Ureter (tissue), 1 donor: ENCODE measurements around the gene ZC3H4. TPM values are rescaled to one million over a fixed set of nuclear protein-coding genes. Genes with fewer than 3 reads are reported as not detected.

Experiments
- DNase-seq: peaks from one replicate; pipeline ENCODE4 v3.0.0-alpha.2; 2020; ENCODE audit warnings: low spot score
- total RNA-seq: library from RNA; stranded (reverse); gene quantifications from one replicate; pipeline ENCODE4 v1.2.4, GENCODE V29; 2023
- donor health status: DM: yes; HTN: yes; CAD: no.

ZC3H4 gene
- total RNA-seq, 1 donor from 2014 or later, result 55.1 TPM

DNA sequence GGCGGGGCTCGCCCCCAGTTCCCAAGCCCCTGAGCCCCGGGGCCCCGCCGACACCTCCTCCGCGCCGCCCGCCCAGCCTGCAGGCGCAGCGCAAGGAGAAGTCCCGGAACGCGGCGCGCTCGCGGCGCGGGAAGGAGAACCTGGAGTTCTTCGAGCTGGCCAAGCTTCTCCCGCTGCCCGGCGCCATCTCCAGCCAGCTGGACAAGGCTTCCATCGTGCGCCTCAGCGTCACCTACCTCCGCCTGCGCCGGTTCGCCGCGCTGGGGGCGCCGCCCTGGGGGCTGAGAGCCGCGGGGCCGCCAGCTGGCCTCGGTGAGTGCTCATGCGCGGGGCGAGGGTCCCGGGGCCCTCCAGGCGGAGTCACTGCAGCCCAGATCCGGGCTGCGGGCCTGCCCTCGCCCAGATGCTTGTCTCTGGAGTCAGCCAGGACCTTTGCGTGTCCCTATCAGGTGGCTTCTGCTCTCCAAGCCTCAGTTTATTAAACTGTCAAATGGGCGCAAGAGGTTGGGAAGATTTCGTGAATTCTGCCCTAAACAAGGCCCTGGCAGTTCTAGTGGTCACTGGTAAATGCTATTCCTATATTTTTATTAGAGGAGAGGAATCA, 91.9 kb downstream of the ZC3H4 start:
- DNase-seq, result no peak

DNA sequence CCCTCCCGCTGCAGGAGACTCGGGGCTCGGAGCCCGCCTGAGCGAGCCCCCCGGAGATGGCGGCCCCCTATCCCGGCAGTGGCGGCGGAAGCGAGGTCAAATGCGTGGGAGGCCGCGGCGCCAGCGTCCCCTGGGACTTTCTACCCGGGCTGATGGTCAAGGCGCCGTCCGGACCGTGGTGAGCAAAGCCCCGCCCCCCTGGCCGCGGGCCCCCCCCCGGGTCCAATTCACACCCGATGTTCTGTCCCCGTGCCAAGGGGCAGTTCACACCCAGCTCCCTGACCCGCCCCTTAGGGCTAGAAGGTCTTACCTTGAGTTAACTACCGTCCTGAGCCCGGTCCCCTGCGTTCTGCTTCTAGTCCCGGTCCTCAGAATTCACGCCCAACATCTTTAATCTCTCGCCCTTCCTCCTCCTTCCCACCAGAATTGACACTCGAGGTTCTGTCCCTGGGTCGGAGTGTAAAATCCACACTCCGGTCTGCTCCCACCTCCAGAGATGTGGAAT, 92.5 kb downstream of the ZC3H4 start:
- no peak for DNase-seq

DNA sequence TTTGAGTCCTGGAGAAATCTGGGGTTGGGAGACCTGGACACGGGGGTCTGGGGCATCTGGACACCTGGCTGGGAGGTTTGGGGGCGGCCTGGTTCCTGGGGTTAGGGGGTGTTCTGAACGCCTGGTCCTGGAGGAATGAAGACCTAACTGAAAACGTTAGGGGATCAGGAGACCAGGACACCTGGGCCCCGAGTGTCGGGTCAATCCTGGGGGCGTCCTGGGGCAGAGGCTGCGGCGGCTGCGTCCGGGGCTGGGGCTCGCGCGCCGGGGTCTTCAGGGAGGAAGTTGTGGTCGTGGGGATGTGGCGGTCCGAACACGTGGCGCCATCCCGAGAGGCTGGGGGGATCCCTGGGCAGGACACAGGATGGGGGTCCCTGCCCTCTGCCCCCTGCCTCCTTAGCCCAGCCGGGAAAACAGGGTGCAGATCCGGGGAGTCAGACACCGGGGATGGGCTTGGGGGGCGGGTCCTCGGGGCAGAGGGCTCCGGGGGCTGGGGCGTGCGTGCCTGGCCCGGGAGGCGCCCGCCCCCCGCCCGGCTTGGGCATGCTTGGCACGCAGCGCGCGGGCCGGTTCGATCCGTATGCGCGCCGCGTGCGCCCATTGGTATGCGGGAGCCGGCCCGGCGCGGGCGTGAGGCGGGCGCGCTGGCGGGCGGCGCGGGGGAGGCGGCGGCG, 93.3 kb downstream of the ZC3H4 start:
- no peak for DNase-seq

DNA sequence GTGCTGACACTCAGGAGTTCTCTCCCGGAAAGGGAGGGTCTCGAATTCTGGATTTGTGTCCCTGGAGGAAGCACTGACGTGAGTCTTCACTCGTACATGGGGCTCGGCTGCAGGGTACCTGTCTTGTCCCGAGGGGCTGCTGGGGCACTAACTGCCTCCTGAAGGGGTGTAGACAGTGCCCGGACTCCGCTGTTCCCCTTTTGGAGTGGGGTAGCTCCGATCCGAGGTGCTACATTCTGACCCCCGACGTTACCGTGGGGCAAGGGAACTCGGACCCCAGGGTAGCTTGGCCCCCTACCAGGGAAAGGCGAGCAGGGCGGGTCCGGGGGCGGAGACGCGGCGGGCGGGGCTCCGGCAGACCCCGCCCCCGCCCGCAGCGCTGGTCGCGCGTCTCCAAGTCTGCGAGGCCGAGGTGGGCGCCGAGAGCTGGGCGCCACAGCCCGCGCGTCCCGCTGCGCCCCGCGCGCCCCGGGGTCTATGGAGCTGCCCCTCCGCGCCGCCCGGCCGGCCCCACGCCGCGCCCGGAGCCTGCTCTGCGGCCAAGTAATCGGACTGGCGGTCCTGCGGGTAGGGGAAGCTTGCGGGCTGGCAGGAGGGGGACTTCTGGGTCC, 94.0 kb downstream of the ZC3H4 start, which contains the start of gene NPAS1:
NPAS1 (plus strand) TSS at position 407 of the 611 bp plus-strand sequence. CDS start 1,211 bp downstream, outside the sequence.
- no peak for DNase-seq

DNA sequence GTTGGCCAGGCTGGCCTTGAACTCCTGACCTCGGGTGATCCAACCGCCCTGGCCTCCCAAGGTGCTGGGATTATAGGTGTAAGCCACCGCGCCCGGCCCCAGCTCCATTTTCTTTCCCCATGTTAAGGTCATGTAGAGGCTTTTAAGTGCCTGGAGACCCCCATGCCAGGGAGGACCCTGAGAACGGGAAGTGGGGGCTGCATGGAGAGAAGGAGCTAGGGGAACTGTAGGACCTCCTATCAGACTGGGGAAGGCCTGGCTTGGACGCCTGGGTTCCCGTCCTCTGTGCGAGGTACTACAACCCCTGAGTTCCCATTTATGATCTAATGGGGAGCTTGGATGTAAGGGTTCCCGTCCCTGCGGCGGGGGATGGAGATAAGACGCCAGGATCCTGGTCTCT, 94.7 kb downstream of the ZC3H4 start:
- DNase-seq, result no peak

Other genes with a start within 250 kb of the ZC3H4 start
- gene NPAS1, start 93.9 kb downstream of the ZC3H4 start, total RNA-seq, result not detected
- 15.5 TPM for gene TMEM160, start 65.2 kb downstream of the ZC3H4 start, total RNA-seq
- gene SAE1, start 17.1 kb upstream of the ZC3H4 start, total RNA-seq, result 56.9 TPM
- gene BBC3, start 117.4 kb upstream of the ZC3H4 start, total RNA-seq, result 9.9 TPM
- 37.2 TPM for gene CCDC9, start 142.7 kb upstream of the ZC3H4 start, total RNA-seq
- 22.2 TPM for gene INAFM1, start 161.1 kb upstream of the ZC3H4 start, total RNA-seq
- gene C5AR1, start 196.1 kb upstream of the ZC3H4 start, total RNA-seq, result 5.1 TPM
- gene C5AR2, start 218.4 kb upstream of the ZC3H4 start, total RNA-seq, result 2.1 TPM
- gene DHX34, start 235.5 kb upstream of the ZC3H4 start, total RNA-seq, result 20.6 TPM